Stimulated activated naive B cell treated with anti-CD40 and anti-IgM and Interleukin-4, amounts not matched to agents 10 μg/mL and 1 μg/mL and 100 μg/mL, for 72 hours (primary cell): Measurements from ENCODE around the gene PRPF40B.
A peak's percentile ranks its signal among the peaks of the same experiment; 100 is the strongest.

Experiments used
- ATAC-seq, 2 donors: fragments of 150-1000 bp; cut with Tn5 transposase; replicated peaks; 2 replicates each; pipeline ENCODE4 v1.10.0; 2021; ENCODE audit warnings: moderate library complexity in 1 of 2
- DNase-seq: peaks from one replicate; pipeline ENCODE4 v3.0.0; 2021
- H3K27ac Mint-ChIP-seq: one replicate; pipeline ENCODE4 v1.8.0; 2022; ENCODE audit warnings: mild to moderate bottlenecking, mixed read lengths
- H3K27me3 Mint-ChIP-seq, 2 donors: one replicate each; pipeline ENCODE4 v1.8.0; 2022; ENCODE audit warnings: mixed read lengths in 2 of 2
- H3K36me3 Mint-ChIP-seq, 2 donors: one replicate each; pipeline ENCODE4 v1.8.0; 2022; ENCODE audit warnings: mixed read lengths in 2 of 2, mild to moderate bottlenecking in 1 of 2
- H3K4me1 Mint-ChIP-seq, 2 donors: one replicate each; pipeline ENCODE4 v1.8.0; 2022; ENCODE audit warnings: mixed read lengths in 2 of 2, mild to moderate bottlenecking in 1 of 2
- H3K4me3 Mint-ChIP-seq, 2 donors: one replicate each; pipeline ENCODE4 v1.8.0; 2022; ENCODE audit warnings: mild to moderate bottlenecking in 2 of 2, mixed read lengths in 2 of 2, moderate library complexity in 1 of 2
- H3K9me3 Mint-ChIP-seq, 2 donors: one replicate each; pipeline ENCODE4 v1.8.0; 2022; ENCODE audit warnings: mixed read lengths in 2 of 2, mild to moderate bottlenecking in 1 of 2

The PRPF40B gene

GRCh38 chr12:49649445-49649844 is 26.1 kb downstream of the PRPF40B start:
- Mint-ChIP-seq H3K27ac (peak overlapping the region; percentile 92), H3K4me3 (no peak overlapping the region), H3K9me3 (no peaks in the 10 kb centered on the region), H3K36me3 (peaks cover 71 to 90% of the 10 kb centered on the region in 2 donors), H3K4me1 (peaks cover 34 to 71% of the 10 kb centered on the region in 2 donors), H3K27me3 (no peaks in the 10 kb centered on the region)
- DNase-seq (no peak), ATAC-seq (no peak)

DNA sequence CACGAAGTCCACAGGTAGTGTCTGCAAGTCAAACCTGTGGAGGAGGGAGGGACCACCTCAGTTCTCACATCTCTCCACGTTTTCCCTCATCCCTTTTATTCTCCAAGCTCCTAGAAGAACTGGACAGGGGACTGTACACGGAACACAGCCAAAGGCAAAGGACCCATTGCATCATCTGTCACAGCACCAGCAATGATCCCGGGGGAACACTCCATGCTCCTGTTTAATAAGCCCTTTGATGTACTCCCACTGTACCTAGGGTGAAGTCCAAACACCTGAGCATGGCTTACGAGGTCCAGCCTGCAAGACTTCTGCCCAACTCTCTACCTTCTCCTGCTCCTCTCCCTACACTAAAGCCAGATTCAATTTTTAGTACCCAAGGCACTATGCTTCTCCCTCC is 26.5 kb downstream of the PRPF40B start:
- H3K9me3 Mint-ChIP-seq, result no peaks in the 10 kb centered on the region
- peaks cover 74 to 91% of the 10 kb centered on the region in 2 donors for H3K36me3 Mint-ChIP-seq
- no peaks in the 10 kb centered on the region for H3K27me3 Mint-ChIP-seq
- H3K27ac Mint-ChIP-seq, result peak overlapping the region; percentile 80
- H3K4me3 Mint-ChIP-seq, result no peak overlapping the region
- H3K4me1 Mint-ChIP-seq, result peaks cover 30 to 66% of the 10 kb centered on the region in 2 donors
- ATAC-seq, result no peak
- DNase-seq, result no peak

DNA sequence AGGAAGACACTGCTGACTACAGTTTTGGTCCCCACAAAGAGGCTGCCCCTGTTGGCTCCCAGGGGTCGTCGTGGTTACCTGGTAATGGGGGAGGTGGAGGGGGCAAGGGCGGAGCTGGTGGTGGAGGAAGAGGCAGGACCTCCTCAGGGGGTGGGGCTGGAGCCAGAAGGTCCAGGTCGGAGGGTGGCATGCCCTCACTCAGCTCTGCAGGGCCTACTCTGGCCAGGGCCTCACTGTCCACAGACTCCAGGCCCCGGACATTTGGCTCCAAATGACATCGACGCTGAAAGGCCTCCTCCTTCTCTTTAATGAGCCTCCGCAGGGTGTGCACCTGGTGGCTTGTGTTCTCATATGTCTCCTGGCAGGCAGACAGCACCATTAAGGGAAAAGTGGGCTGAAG is 28.5 kb downstream of the PRPF40B start:
- Mint-ChIP-seq H3K4me3 (no peak overlapping the region), H3K27me3 (no peaks in the 10 kb centered on the region), H3K36me3 (peaks cover 75 to 89% of the 10 kb centered on the region in 2 donors), H3K4me1 (peaks cover 21 to 53% of the 10 kb centered on the region in 2 donors), H3K9me3 (no peaks in the 10 kb centered on the region), H3K27ac (peak overlapping the region; percentile 75)
- ATAC-seq, result no peak
- no peak for DNase-seq

- Mint-ChIP-seq H3K36me3 (peaks cover 75 to 87% of the 10 kb centered on the region in 2 donors), H3K4me3 (no peak overlapping the region), H3K27me3 (no peaks in the 10 kb centered on the region), H3K9me3 (no peaks in the 10 kb centered on the region), H3K27ac (peak overlapping the region; percentile 47), H3K4me1 (peaks cover 23 to 49% of the 10 kb centered on the region in 2 donors)
- ATAC-seq (no peak), DNase-seq (no peak)
Observed at GRCh38 chr12:49652921-49653520, 29.7 kb downstream of the PRPF40B start.

DNA sequence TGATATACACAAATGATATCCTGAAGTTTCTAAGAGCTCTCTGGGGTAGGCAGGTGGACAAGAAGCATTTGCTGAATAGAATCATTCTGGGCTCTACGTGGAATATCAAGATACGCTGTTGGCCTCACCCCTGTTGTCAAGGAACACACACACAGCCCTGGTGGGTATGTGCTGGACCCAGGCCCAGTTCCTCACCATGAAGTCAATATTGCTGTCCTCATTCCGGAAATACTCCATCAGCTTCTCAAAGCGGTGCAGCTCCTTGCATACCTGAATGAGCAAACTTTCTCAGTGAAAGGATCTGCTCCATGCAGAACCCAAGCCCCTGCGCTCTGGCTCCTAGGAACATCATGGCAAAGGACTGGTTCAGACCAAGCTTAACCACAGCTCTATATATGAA is 31.4 kb downstream of the PRPF40B start:
- H3K4me3 Mint-ChIP-seq, result no peak overlapping the region
- peaks cover 72 to 84% of the 10 kb centered on the region in 2 donors for H3K36me3 Mint-ChIP-seq
- no peak overlapping the region for H3K27ac Mint-ChIP-seq
- DNase-seq (no peak), ATAC-seq (no peak)
- H3K9me3 Mint-ChIP-seq, result no peaks in the 10 kb centered on the region
- no peaks in the 10 kb centered on the region for H3K27me3 Mint-ChIP-seq
- peaks cover 27 to 46% of the 10 kb centered on the region in 2 donors for H3K4me1 Mint-ChIP-seq

DNA sequence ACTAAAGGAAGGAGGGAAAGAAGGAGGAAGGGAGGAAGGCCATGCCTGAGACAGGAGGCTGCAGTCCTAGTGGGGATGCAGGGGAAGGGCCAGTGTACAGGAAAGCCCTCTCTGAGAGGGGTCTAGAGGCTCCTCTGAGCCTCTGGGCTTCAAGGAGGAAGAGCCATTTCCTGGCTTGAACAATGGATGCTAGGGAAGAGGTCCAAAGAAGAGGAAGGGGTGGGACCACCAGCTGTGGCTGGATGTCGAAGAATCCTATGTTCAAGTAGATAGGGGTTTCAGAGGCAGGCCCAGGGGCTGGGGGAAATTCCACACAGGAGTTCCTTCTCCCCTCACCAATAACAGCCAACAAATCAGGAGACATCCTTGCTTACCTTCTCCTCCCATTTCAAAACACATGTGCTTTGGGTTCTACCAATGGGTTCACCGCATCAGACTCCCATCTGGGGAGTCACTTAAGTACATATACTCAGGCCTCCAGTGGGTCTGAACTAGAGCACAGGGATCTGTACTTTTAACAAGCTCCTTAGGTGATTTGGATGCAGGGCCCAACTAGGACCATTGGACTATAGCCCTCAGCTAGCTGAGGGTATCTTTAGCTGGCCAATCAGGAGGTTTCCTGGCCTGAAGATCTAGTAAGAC is 32.4 kb downstream of the PRPF40B start:
- no peak overlapping the region for H3K4me3 Mint-ChIP-seq
- no peaks in the 10 kb centered on the region for H3K9me3 Mint-ChIP-seq
- H3K4me1 Mint-ChIP-seq, result peaks cover 29 to 48% of the 10 kb centered on the region in 2 donors
- H3K27me3 Mint-ChIP-seq, result no peaks in the 10 kb centered on the region
- H3K36me3 Mint-ChIP-seq, result peaks cover 66 to 85% of the 10 kb centered on the region in 2 donors
- H3K27ac Mint-ChIP-seq, result peak overlapping the region; percentile 72
- DNase-seq, result no peak
- no peak for ATAC-seq

- peak overlapping the region; percentile 21 for H3K27ac Mint-ChIP-seq
- no peak for DNase-seq
- ATAC-seq, result no peak
Observed at GRCh38 chr12:49658276-49658675, 34.9 kb downstream of the PRPF40B start.

DNA sequence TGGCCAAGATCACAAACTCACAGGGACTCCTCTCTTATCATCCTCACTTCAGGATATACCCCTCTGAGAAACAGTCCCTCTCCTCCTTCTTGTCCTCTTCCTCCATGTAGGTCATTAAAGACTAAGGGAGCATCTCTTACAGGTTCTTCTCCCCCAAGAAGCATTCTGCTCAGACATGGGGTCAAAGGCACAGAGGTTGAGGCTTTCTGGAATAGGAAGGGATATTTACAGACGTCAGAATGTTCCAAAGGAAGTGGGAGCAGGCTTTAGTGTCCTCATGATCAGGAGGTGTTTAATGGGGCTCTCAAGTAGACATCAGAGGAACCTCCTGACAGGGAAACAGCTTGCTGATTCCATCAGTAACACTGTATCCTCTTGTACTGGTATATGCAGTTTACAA is 36.4 kb downstream of the PRPF40B start:
- Mint-ChIP-seq H3K4me1 (peaks cover 56 to 68% of the 10 kb centered on the region in 2 donors), H3K27ac (peak overlapping the region; percentile 25), H3K4me3 (no peak overlapping the region), H3K36me3 (peaks cover 64 to 85% of the 10 kb centered on the region in 2 donors), H3K27me3 (no peaks in the 10 kb centered on the region), H3K9me3 (no peaks in the 10 kb centered on the region)
- no peak for ATAC-seq
- DNase-seq, result no peak

More at GRCh38 chr12:49658276-49658675, 34.9 kb downstream of the PRPF40B start:
- no peak overlapping the region for H3K4me3 Mint-ChIP-seq
- no peaks in the 10 kb centered on the region for H3K27me3 Mint-ChIP-seq
- H3K36me3 Mint-ChIP-seq, result peaks cover 68 to 86% of the 10 kb centered on the region in 2 donors
- no peaks in the 10 kb centered on the region for H3K9me3 Mint-ChIP-seq
- H3K4me1 Mint-ChIP-seq, result peaks cover 47 to 59% of the 10 kb centered on the region in 2 donors

- peak overlapping the region; percentile 33 to 73 for H3K4me3 Mint-ChIP-seq
- H3K27ac Mint-ChIP-seq, result peak overlapping the region; percentile 95
- H3K27me3 Mint-ChIP-seq, result no peaks in the 10 kb centered on the region
- ATAC-seq (peak; percentile 87 to 88), DNase-seq (no peak)
- no peaks in the 10 kb centered on the region for H3K9me3 Mint-ChIP-seq
- H3K4me1 Mint-ChIP-seq, result peaks cover 66 to 82% of the 10 kb centered on the region in 2 donors
- H3K36me3 Mint-ChIP-seq, result peaks cover 68 to 88% of the 10 kb centered on the region in 2 donors
Observed at GRCh38 chr12:49661191-49661590, 37.8 kb downstream of the PRPF40B start.

DNA sequence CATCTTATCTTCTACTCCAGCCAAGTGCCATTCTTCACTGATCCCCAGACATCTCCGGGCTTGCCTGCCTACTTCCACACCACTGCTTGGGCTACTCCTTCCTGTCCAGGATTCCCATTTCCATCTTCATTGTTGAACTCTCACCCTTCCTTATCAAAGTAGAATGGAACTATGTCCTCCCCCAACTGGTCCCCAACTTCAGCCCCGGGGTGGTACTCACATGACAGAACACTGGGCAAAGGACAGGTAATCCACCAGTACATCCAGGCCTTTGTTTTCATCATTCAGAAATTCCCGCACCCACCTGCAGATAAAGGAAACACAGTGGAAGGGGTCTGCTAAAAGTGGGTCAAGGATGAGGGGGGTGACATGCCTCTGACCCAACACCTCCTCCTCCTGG is 38.4 kb downstream of the PRPF40B start:
- ATAC-seq (no peak), DNase-seq (no peak)
- Mint-ChIP-seq H3K4me3 (peak overlapping the region; percentile 73 to 77), H3K9me3 (no peaks in the 10 kb centered on the region), H3K4me1 (peaks cover 65 to 83% of the 10 kb centered on the region in 2 donors), H3K27ac (peak overlapping the region; percentile 95), H3K36me3 (peaks cover 67 to 84% of the 10 kb centered on the region in 2 donors), H3K27me3 (no peaks in the 10 kb centered on the region)

- peak overlapping the region; percentile 95 for H3K27ac Mint-ChIP-seq
- H3K4me1 Mint-ChIP-seq, result peaks cover 69 to 86% of the 10 kb centered on the region in 2 donors
- H3K9me3 Mint-ChIP-seq, result no peaks in the 10 kb centered on the region
- peak overlapping the region; percentile 73 to 77 for H3K4me3 Mint-ChIP-seq
- H3K27me3 Mint-ChIP-seq, result no peaks in the 10 kb centered on the region
- H3K36me3 Mint-ChIP-seq, result peaks cover 60 to 82% of the 10 kb centered on the region in 2 donors
- ATAC-seq (peak; percentile 87 to 90), DNase-seq (peak; percentile 68)
Observed at GRCh38 chr12:49662998-49663843, 39.9 kb downstream of the PRPF40B start.

DNA sequence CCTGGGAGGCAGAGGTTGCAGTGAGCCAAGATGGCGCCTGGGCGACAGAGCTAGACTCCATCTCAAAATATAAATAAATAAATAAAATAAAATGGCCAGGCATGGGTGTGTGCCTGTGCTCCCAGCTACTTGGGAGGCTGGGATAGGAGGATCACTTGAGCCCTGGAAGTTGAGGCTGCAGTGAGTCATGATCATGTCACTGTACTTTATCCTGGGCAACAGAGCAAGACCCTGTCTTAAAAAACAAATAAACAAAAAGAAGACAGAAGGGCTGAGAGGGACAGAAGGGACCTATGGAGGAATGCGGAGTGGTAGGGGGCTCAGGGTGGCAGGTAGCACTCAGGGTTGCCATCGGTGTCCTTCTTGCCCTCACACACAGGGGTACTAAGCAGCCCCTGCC is 40.8 kb downstream of the PRPF40B start:
- no peaks in the 10 kb centered on the region for H3K9me3 Mint-ChIP-seq
- H3K27ac Mint-ChIP-seq, result peak overlapping the region; percentile 95
- H3K4me1 Mint-ChIP-seq, result peaks cover 73 to 87% of the 10 kb centered on the region in 2 donors
- peaks cover 54 to 77% of the 10 kb centered on the region in 2 donors for H3K36me3 Mint-ChIP-seq
- DNase-seq (no peak), ATAC-seq (no peak)
- H3K4me3 Mint-ChIP-seq, result no peak overlapping the region
- no peaks in the 10 kb centered on the region for H3K27me3 Mint-ChIP-seq

DNA sequence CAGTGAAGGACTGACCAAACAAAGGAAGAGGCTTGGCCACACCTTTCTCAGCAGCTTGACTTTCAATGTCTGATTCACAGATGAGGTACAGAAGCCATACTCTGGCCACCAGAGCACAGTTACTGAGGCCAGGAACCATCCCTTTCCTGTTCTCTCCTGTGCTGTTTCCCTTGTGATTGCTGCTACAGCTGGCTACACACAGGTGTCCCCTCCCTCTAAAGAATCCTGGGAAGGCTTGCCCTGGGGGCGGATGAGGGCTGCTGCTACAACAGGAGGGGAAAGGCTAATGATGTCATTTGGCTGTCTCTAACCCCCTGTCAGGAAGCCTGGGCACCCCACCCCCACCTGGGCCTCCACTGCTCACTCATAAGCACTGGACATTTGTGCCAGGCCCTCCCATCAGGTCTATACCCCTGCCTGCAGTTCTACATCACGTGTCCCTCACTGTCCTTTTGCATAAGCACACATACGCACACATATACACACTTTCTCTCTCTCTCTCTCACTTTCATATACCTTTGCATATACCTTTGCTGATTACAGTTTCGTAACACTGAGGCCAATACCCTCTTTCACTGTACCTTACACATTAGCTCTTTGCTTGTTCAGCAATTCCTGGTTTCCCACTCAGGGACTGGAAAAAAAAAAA is 41.4 kb downstream of the PRPF40B start:
- Mint-ChIP-seq H3K36me3 (peaks cover 52 to 77% of the 10 kb centered on the region in 2 donors), H3K27ac (peak overlapping the region; percentile 73), H3K27me3 (no peaks in the 10 kb centered on the region), H3K4me1 (peaks cover 75 to 92% of the 10 kb centered on the region in 2 donors), H3K4me3 (no peak overlapping the region), H3K9me3 (no peaks in the 10 kb centered on the region)
- ATAC-seq, result no peak
- no peak for DNase-seq

- peaks cover 53 to 74% of the 10 kb centered on the region in 2 donors for H3K36me3 Mint-ChIP-seq
- no peak overlapping the region for H3K4me3 Mint-ChIP-seq
- ATAC-seq (no peak), DNase-seq (no peak)
- H3K9me3 Mint-ChIP-seq, result no peaks in the 10 kb centered on the region
- peak overlapping the region; percentile 73 for H3K27ac Mint-ChIP-seq
- peaks cover 78 to 99% of the 10 kb centered on the region in 2 donors for H3K4me1 Mint-ChIP-seq
- H3K27me3 Mint-ChIP-seq, result no peaks in the 10 kb centered on the region
Observed at GRCh38 chr12:49665384-49665783, 42.0 kb downstream of the PRPF40B start.
